NT2/D1 (cell line): ENCODE data around the gene HLA-DQB2.
"Not testable (repeated sequence)": the region's sequence is repeated elsewhere in the genome, so short reads cannot be mapped to it uniquely, and the experiment has no call there.

Experiments used
- DNase-seq: peaks from one replicate; pipeline ENCODE4 v3.0.0-alpha.2; 2011; ENCODE audit warnings: low read depth, low spot score
- H3K27me3 ChIP-seq: 2 replicates; pipeline ENCODE4 v1.6.0; 2011; ENCODE audit warnings: mild to moderate bottlenecking; ENCODE audit not compliant: insufficient read length, insufficient read depth
- H3K36me3 ChIP-seq: 2 replicates; pipeline ENCODE4 v1.6.1; 2011; ENCODE audit warnings: mild to moderate bottlenecking, low read length, mixed read lengths; ENCODE audit not compliant: insufficient read depth, insufficient read length
- H3K4me1 ChIP-seq: 2 replicates; pipeline ENCODE4 v1.5.1; 2011; ENCODE audit not compliant: insufficient read depth, insufficient read length
- H3K4me3 ChIP-seq: 2 replicates; pipeline ENCODE4 v1.5.1; 2011; ENCODE audit warnings: low read depth; ENCODE audit not compliant: insufficient read length
- H3K9ac ChIP-seq: 2 replicates; pipeline ENCODE4 v1.6.0; 2011; ENCODE audit warnings: low read depth; ENCODE audit not compliant: insufficient read length
- H3K9me3 ChIP-seq: 2 replicates; pipeline ENCODE4 v1.5.1; 2011; ENCODE audit warnings: mild to moderate bottlenecking, low read length; ENCODE audit not compliant: insufficient read depth
- SUZ12 ChIP-seq: IDR thresholded peaks from 2 replicates; pipeline ENCODE4 v1.6.1; 2011; ENCODE audit not compliant: insufficient read length, insufficient read depth; ENCODE audit errors: extremely low read depth
- YY1 ChIP-seq: IDR thresholded peaks from 2 replicates; pipeline ENCODE4 v1.6.1; 2011; ENCODE audit not compliant: insufficient read length, insufficient read depth
- ZNF274 ChIP-seq: IDR thresholded peaks from 2 replicates; pipeline ENCODE4 v1.6.1; 2011; ENCODE audit warnings: mild to moderate bottlenecking, low read depth, low read length

Gene HLA-DQB2

GRCh38 chr6:32796848-32797776 is 33.8 kb upstream of the HLA-DQB2 start:
- no peak for DNase-seq
- TF ChIP-seq ZNF274 (no peak), SUZ12 (no peak), YY1 (no peak)
- H3K4me1 ChIP-seq: peaks cover 2% of the 10 kb centered on the region
- H3K27me3 ChIP-seq: no peaks in the 10 kb centered on the region
- peak overlapping the region; percentile 26 for H3K4me3 ChIP-seq
- H3K36me3 ChIP-seq: no peaks in the 10 kb centered on the region
- peaks cover 8% of the 10 kb centered on the region; the same call in 1 of the 2 replicates for H3K9me3 ChIP-seq
- H3K9ac ChIP-seq: no peak overlapping the region

- no peak overlapping the region for H3K4me3 ChIP-seq
- peaks cover 2% of the 10 kb centered on the region for H3K4me1 ChIP-seq
- DNase-seq: no peak
- no peaks in the 10 kb centered on the region for H3K27me3 ChIP-seq
- TF ChIP-seq SUZ12 (no peak), ZNF274 (no peak), YY1 (no peak)
- H3K9me3 ChIP-seq: peaks cover 8% of the 10 kb centered on the region; the same call in 1 of the 2 replicates
- no peak overlapping the region for H3K9ac ChIP-seq
- H3K36me3 ChIP-seq: no peaks in the 10 kb centered on the region
These were observed 31.2 kb upstream of the HLA-DQB2 start for GRCh38 chr6:32794510-32794909.

- Histone ChIP-seq H3K36me3 (no peaks in the 10 kb centered on the region), H3K27me3 (no peaks in the 10 kb centered on the region), H3K9me3 (no peaks in the 10 kb centered on the region), H3K4me1 (peaks cover 2% of the 10 kb centered on the region), H3K4me3 (no peak overlapping the region), H3K9ac (no peak overlapping the region)
- no peak for TF ChIP-seq ZNF274
- no peak for TF ChIP-seq YY1
- no peak for TF ChIP-seq SUZ12
- DNase-seq: no peak
These were observed 29.6 kb upstream of the HLA-DQB2 start for GRCh38 chr6:32792901-32793435.

GRCh38 chr6:32790306-32790705 is 27.0 kb upstream of the HLA-DQB2 start:
- TF ChIP-seq YY1: no peak
- no peak for TF ChIP-seq ZNF274
- TF ChIP-seq SUZ12: no peak
- H3K4me1 ChIP-seq: no peaks in the 10 kb centered on the region
- H3K9me3 ChIP-seq: no peaks in the 10 kb centered on the region
- H3K4me3 ChIP-seq: no peak overlapping the region
- DNase-seq: no peak
- no peak overlapping the region for H3K9ac ChIP-seq
- H3K36me3 ChIP-seq: no peaks in the 10 kb centered on the region
- no peaks in the 10 kb centered on the region for H3K27me3 ChIP-seq

- TF ChIP-seq YY1: no peak
- TF ChIP-seq ZNF274: no peak
- TF ChIP-seq SUZ12: no peak
- no peaks in the 10 kb centered on the region for H3K27me3 ChIP-seq
- no peak overlapping the region for H3K9ac ChIP-seq
- H3K36me3 ChIP-seq: no peaks in the 10 kb centered on the region
- no peaks in the 10 kb centered on the region for H3K4me1 ChIP-seq
- no peaks in the 10 kb centered on the region for H3K9me3 ChIP-seq
- H3K4me3 ChIP-seq: no peak overlapping the region
- DNase-seq: no peak
These were observed 22.6 kb upstream of the HLA-DQB2 start for GRCh38 chr6:32785781-32786533.

GRCh38 chr6:32782923-32783322 is 19.6 kb upstream of the HLA-DQB2 start:
- H3K9me3 ChIP-seq, H3K27me3 ChIP-seq, DNase-seq, H3K9ac ChIP-seq, H3K36me3 ChIP-seq, H3K4me1 ChIP-seq, H3K4me3 ChIP-seq: not testable (repeated sequence)

- Histone ChIP-seq H3K4me1 (no peaks in the 10 kb centered on the region), H3K9ac (no peak overlapping the region), H3K36me3 (no peaks in the 10 kb centered on the region), H3K27me3 (no peaks in the 10 kb centered on the region), H3K4me3 (no peak overlapping the region), H3K9me3 (no peaks in the 10 kb centered on the region)
- DNase-seq: no peak
- no peak for TF ChIP-seq YY1
- TF ChIP-seq SUZ12: no peak
- TF ChIP-seq ZNF274: no peak
These were observed 15.7 kb upstream of the HLA-DQB2 start for GRCh38 chr6:32779036-32779435.

- Histone ChIP-seq H3K4me3 (no peak overlapping the region), H3K9ac (no peak overlapping the region), H3K27me3 (no peaks in the 10 kb centered on the region), H3K4me1 (no peaks in the 10 kb centered on the region), H3K36me3 (no peaks in the 10 kb centered on the region), H3K9me3 (no peaks in the 10 kb centered on the region)
- no peak for DNase-seq
- TF ChIP-seq SUZ12 (no peak), YY1 (no peak), ZNF274 (no peak)
These were observed 11.7 kb upstream of the HLA-DQB2 start for GRCh38 chr6:32775071-32775470.
